Cardiac fibroblast (primary cell): ENCODE measurements around the gene CD7.

Experiments used
- DNase-seq, 2 donors: peaks; one replicate each; pipeline versions ENCODE4 v3.0.0 to v3.0.0-alpha.2; 2010; ENCODE audit warnings: low read depth in 2 of 2
- H3K4me3 ChIP-seq, 2 donors: replicated peaks in 1 of 2; 1 replicate in 1 of 2; 2 replicates in 1 of 2; pipeline ENCODE4 v1.5.1; 2011; ENCODE audit warnings: low read depth in 2 of 2, low read length in 2 of 2, mild to moderate bottlenecking in 2 of 2, moderate library complexity in 1 of 2
- TF ChIP-seq, protein P1 (sequence below): IDR thresholded peaks from one replicate; pipeline ENCODE4 v1.5.1; 2011; ENCODE audit warnings: low read depth, mild to moderate bottlenecking, low read length, inconsistent platforms

CD7 gene

DNA sequence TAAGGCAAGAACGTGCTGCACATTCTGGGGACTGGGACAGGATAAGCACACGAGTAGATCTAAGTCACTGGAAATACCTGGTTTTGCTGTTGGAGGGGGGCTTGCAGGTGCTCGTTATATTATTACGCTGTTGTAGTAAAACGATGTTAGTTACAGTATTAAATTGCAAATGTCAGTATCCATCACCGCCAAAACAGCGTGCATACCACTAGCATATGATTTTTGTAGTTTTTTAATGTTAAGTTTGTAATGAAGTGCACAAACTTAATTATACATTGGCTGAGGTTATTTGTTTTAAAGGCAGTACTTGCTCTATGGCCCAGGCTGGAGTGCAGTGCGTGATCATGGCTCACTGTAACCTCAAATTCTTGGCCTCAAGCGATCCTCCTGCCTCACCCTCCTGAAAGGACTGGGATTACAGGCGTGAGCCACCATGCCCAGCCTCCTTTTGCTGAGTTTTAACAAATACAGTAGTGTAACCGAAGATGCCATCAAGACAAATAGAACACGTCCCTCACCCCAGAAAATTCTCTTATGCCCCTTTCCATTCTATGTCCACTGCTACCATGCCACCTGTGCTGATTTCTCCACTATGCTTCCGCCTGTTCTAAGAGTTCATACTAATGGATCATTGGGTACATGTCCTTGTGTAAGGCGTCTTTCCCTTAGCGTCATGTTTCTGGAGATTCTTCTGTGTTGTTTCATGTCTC lies 23.2 kb downstream of the CD7 start:
- DNase-seq = peak in 1 of 2 donors; percentile 61
- no peak overlapping the region for H3K4me3 ChIP-seq
- TF ChIP-seq, protein P1, sequence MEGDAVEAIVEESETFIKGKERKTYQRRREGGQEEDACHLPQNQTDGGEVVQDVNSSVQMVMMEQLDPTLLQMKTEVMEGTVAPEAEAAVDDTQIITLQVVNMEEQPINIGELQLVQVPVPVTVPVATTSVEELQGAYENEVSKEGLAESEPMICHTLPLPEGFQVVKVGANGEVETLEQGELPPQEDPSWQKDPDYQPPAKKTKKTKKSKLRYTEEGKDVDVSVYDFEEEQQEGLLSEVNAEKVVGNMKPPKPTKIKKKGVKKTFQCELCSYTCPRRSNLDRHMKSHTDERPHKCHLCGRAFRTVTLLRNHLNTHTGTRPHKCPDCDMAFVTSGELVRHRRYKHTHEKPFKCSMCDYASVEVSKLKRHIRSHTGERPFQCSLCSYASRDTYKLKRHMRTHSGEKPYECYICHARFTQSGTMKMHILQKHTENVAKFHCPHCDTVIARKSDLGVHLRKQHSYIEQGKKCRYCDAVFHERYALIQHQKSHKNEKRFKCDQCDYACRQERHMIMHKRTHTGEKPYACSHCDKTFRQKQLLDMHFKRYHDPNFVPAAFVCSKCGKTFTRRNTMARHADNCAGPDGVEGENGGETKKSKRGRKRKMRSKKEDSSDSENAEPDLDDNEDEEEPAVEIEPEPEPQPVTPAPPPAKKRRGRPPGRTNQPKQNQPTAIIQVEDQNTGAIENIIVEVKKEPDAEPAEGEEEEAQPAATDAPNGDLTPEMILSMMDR = no peak

DNA sequence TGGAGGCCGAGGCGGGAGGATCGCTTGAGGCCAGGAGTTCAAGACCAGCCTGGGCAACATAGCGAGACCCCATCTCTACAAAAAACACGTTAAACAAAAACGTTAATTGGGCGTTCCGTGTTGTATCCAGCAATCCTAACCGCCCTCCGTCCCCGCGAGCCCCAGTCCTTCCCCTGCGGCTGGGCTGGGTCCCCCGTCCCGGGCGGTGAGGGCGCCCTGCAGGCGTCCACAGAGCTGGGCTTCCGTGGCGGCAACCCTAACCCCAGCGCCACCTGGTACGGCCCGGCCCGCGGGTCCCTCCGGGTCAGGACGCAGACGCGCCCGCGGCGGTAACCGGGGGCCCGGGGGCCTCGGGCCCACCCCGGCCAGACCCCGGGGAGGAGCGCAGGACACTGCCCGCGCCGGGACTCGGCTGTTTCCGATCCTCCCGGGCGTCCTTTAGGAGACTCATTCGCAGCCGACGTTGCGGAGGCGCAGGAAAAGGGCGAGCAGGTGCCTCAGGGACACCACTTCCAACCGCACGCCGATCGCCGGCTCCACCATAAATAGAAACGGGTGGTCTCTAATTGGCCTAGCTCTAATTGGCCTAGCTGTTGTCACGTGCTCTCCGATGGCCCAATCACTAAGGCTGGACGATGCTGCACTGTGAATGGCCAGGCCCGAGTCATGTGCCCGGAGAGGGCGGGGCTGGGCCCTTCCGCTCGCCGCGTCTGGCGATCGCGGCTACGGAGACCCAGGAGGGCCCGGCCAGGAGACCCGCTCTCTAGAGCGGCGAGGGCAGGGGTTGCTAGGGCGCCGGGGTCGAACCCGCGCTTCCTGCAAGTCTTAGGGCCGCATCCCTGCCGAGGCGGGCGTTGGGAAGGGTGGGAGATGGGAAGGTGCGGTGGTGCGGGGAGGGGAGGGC lies 24.9 kb downstream of the CD7 start:
- TF ChIP-seq, protein P1 = no peak
- H3K4me3 ChIP-seq = peak overlapping the region; percentile 74 to 76
- DNase-seq = peak; percentile 98 to 99

DNA sequence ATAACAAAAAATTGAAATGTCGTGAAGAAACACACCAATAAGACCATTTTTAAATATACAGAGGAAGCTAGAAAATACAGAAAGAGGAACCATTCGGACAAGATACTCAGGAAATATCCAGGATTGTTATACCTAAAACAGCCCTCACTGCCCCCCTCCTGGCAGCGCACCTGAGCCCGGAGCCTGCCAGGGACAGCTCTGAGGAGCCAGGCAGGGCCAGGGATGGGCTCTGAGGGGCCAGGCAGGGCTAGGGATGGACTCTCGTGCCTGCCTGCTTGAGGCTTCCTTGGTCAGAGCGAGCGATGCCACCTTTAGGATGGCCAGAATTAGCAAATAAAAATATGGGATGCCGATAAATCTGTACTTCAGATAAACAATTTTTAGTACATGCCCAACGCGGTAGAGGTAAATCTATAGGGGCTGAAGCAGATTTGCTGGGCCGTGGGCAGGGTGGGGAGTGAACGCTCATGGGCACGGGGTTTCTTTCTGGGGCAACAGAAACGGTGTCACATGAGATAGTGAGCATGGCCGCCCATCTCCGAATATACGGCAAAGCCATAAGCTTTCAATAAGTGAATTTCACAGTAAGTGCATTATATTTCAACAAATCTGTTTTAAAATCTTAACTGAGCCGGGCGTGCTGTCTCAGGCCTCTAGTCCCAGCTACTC lies 25.7 kb downstream of the CD7 start:
- no peak for DNase-seq
- peak overlapping the region; percentile 74 to 76 for H3K4me3 ChIP-seq
- TF ChIP-seq, protein P1 = no peak

- peak; percentile 87 to 99 for DNase-seq
- TF ChIP-seq, protein P1 = no peak
- H3K4me3 ChIP-seq = no peak overlapping the region
Measured at GRCh38 chr17:82287868-82288801, 29.3 kb downstream of the CD7 start.

DNA sequence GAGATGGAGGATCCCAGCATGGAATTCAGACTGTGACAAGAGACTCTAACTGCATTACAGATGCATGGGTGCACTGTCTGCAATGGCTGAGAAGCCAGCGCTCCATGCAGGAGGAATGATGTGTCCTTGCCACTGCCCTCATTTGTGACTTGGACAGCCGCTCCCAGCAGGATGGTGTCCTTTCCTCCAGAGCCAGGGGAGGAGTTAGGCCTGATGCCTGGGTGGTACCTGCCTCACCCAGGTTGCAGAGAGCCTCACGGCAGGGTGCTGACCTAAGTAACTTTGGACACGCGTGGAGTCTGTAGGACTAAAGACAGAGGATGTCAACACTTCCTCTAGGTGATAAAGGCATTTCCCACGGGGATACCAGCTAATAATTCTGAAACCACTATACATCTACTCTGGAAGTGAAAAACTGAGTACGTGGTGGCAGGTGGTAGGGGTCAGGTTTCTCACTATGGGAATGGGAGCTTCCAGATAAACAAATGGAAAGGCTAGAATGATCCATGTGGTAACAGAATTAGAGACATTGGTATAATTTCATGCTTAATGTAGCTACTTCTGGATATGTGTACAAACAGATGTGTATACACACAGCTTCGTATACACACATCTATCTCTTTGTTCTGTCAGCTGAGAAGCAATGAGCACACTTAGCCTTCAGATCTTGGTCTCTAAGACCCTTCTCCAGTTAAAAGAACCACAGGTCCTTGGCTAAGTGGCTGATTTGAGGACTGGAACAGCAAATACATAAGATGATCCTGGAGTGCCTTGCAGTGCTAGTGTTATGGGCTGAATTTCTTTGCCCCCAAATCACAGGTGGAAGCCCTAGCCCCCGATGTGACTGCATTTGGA lies 30.2 kb downstream of the CD7 start:
- TF ChIP-seq, protein P1 = no peak
- no peak overlapping the region for H3K4me3 ChIP-seq
- DNase-seq = no peak
